CD4-positive, alpha-beta T cell treated with Interleukin-10 for 1 hour (primary cell): Measurements from ENCODE around the gene TRPC6.
"Not testable (repeated sequence)": the region's sequence is repeated elsewhere in the genome, so short reads cannot be mapped to it uniquely, and the experiment has no call there.

Source experiments
- DNase-seq: peaks from one replicate; pipeline ENCODE4 v3.0.0-alpha.2; 2020

The TRPC6 gene

DNA sequence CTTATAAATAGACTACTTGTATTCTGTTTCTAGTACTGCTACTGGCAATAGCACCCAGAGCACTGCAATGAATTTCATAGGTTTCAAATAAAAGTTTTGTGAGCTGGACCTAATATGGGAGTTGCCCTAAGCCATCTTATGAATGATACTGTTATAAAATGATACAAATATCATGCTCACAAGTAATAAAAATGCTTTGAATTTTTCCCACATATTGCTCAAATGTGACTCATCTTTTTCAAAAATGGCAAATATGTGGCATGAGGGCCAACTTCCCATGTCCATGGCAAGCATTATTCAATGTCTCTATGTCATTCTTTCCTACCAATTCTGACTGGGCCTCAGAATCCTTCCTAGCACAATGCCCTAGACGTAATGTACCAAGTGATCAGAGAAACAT is 137.6 kb downstream of the TRPC6 start:
- no peak for DNase-seq

DNA sequence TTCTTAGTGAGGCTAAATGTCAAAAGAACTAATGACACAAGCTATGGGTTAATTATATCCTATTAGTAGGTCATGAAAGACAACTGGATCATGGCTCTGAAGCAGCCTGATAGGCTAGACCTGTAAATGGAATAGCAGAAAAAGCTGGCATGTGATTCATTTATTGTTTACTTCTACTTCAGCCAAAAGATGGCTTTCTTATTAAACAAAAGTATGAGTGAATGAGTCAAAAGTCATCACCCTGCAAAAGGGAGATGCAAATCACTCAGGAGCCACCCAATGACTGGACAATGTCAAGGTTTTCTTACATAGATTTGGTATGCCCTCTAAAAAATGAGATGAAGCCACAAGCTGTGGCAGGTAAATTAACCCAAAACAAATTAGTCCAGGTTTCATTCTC is 138.0 kb downstream of the TRPC6 start:
- no peak for DNase-seq

- no peak for DNase-seq
Observed at GRCh38 chr11:101444851-101445250, 139.0 kb downstream of the TRPC6 start.

DNA sequence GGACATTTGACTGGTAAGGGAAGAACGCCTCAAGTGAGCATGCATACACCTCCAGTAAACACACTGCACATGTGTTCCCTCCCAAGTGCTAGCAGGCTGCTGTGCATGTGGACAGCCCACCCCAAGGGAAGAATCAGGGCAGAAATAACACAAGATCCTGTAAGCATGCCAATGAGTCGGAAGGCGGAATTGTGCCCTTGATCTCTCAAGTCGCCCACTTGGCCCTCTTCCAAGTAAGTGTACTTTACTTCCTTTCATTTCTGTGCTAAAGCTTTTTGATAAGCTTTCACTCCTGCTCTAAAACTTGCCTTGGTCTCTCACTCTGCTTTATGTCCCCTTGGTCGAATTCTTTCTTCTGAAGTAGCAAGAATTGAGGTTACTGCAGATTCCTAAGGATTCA is 139.6 kb downstream of the TRPC6 start:
- no peak for DNase-seq

DNA sequence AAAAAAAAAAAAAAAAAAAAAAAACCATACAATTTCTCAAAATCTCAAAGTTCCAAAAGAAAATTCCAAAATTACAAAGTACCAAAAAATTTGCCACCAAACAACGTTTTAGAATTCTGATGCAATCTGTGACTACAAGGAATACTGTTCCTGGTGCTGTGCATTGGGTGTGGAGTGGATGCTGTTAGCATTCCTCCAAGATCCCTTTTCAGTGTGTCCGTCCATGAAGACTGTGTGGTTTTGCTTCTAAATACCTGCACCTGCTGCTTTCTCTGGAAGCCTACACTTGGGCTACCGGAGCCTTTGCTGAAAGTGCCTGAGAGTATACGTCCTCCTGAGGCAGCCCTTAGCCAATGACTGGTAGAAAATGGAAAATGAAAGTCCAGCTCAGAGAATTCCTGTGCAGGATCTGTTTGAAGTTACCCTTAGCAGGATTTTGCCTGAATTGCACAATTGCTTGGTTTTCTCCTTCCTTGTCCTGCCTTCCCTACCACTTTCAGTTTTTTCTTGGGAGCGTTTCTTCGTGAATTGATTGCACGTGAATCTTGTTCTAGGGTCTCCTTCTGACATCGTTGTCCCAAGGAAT is 140.8 kb downstream of the TRPC6 start:
- DNase-seq, result no peak

DNA sequence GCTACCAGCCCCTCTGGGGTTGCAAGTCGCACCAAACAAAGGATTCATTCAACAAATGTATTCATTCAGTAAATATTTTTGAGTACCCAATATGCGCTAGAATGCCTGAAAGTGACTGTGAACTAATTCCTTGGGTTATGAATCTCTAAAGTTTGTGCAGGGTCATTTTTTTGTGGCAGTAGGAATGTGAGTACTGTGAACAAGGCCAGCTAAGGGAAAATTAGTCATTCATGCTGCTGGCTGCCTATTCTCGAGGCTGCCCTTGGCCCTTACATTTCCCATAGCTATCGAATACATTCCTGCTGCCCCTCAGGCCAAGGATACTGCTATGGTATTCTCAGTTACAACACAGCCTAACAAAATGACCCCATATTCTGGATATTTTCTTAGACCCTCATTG is 141.6 kb downstream of the TRPC6 start:
- DNase-seq, result no peak

- DNase-seq, result no peak
Observed at GRCh38 chr11:101441747-101442146, 142.1 kb downstream of the TRPC6 start.

- no peak for DNase-seq
Observed at GRCh38 chr11:101439488-101439887, 144.3 kb downstream of the TRPC6 start.

DNA sequence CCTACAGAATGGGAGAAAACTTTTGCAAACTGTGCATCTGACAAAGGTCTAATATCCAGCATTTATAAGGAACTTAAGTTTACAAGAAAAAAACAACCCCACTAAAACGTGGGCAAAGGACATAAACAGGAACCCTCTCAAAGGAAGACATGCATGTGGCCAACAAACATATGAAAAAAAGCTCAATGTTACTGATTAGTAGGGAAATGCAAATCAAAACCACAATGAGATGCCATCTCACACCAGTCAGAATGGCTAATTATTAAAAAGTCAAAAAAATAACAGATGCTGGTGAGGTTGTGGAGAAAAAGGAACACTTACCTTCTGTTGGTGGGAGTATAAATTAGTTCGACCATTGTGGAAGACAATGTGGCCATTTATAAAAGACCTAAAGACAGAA is 145.1 kb downstream of the TRPC6 start:
- not testable (repeated sequence) for DNase-seq

DNA sequence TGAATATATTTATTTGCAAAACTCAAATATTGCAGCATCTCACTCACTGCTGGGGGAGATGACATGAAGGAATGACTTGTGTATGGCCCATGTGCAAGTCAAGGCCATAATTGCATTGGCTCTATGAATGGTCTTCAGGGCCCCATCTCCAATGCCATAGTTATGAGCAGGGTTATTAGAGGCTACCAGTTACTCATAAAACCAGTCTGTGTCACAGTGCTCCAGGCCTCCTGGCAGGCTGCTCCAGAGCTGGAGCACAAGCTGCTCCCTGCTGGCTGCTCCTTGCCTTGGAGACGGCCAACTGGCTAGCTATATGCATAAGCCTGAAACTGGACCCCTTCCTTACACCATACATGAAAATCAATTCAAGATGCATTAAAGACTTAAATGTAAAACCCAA is 145.7 kb downstream of the TRPC6 start:
- DNase-seq, result no peak

- no peak for DNase-seq
Observed at GRCh38 chr11:101436511-101437142, 147.2 kb downstream of the TRPC6 start.

DNA sequence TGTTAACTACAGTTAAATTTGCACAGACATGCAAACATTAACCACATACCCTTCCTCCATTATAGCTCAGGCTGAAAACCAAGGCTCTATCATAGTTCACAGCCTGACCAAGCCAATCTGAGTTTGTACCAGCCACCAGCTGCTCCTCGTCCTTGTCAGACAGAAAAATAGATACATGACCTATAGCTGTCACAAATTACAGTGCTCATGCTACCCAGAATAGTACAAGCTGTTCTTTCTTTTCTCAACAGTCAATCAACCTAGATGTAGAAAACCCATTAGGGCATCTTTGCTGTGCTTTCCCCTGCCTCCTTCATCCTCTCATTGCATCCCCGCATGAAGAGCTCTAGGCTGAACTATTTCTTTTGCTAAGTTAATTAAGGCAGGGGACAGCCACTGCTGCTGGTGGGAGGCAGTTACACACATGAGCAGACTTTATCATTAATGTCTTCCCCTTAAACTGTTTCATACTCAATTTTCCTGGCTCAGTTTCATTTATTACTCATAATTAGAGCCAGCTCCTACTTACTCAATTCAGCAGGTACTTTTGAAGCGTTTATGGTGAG is 148.3 kb downstream of the TRPC6 start:
- no peak for DNase-seq

DNA sequence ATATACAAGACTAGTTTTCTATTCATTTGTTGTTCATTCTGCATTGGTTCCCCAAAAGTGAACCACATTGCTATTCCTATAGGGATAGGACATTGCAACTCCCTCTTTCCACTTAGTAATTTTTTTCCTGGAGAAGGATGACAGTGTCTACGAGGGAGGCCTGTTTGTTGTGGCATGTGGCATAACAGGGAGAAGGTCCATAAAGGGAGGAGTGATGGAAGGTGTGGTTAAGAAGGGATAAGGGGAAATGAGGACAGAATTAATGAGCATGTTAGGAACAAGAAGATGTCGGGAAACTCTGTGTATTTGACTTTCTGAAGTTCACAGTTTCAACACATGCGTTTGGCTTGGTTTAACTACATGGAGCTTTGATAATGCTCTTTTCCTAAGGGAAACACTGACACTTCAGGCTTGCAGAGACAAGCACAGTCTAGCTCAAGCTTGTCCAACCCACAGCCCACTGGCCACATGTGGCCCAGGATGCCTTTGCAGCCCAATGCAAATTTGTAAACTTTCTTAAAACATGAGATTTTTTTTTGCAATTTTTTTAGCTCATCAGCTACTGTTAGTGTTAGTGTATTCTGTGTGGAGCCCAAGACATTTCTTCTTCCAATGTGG is 149.7 kb downstream of the TRPC6 start:
- no peak for DNase-seq

- no peak for DNase-seq
Observed at GRCh38 chr11:101433151-101433550, 150.7 kb downstream of the TRPC6 start.

GRCh38 chr11:101429703-101430540 is 153.9 kb downstream of the TRPC6 start:
- DNase-seq, result no peak

DNA sequence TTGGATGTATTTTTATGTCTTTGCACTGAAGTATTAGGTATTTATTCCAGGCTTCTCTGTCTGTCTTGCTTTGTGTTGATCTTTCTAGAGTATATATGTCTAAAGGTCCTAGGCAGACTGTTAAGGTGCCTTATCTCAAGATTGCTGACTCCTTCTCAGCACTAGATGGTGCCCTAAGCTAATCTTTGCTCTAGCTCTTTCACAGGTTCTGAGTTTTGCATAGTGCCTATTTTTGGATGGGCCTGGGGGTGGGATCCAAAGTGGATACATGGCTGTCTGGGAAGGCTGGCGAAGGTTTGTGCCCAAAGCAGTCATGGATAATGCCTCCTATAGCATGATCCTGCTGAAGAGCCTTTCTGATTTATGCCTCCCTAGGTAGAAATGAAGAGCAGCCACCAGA is 154.9 kb downstream of the TRPC6 start:
- DNase-seq, result no peak

- no peak for DNase-seq
Observed at GRCh38 chr11:101407324-101407723, 176.5 kb downstream of the TRPC6 start.
